ENCODE measurements around the gene KIF15. TPM values are rescaled to one million over a fixed set of nuclear protein-coding genes. Genes with fewer than 3 reads are reported as not detected.
A peak's percentile ranks its signal among the peaks of the same experiment; 100 is the strongest.

KIF15 gene
- total RNA-seq, 1 experiment from 2014 or later = 20.9 TPM

- TF ChIP-seq SIN3A (IDR thresholded peaks at IDR 0.05; ENCODE audit: low read depth) (no peak), JUND (IDR thresholded peaks at IDR 0.05) (no peak)
Observed at GRCh38 chr3:44860117-44860516, 98.5 kb downstream of the KIF15 start (continued).

GRCh38 chr3:44861412-44862225 lies 100.0 kb downstream of the KIF15 start, which contains the start of gene TMEM42:
Gene TMEM42 (plus strand): TSS chr3:44861912. CDS start chr3:44861925, 13 bp downstream.
- Histone ChIP-seq H3K9ac (ENCODE audit: low read length) (peak within 1 kb of the TSS; percentile 68), H3K36me3 (ENCODE audit: control insufficient read depth in 1 of 2, insufficient read depth in 2 of 2, low read length in 2 of 2) (peaks cover 0 to 8% of the 10 kb centered on the region in 2 experiments; a peak in 1 of 4 replicates), H3K4me1 (ENCODE audit: control insufficient read depth in 1 of 2, insufficient read depth in 2 of 2, low read length in 2 of 2) (peaks cover 9 to 16% of the 10 kb centered on the region in 2 experiments; a peak in 2 of 4 replicates), H3K9me3 (ENCODE audit: control insufficient read depth in 1 of 2, insufficient read depth in 1 of 2, low read depth in 1 of 2, low read length in 2 of 2) (peaks cover 0 to 4% of the 10 kb centered on the region in 2 experiments; a peak in 2 of 4 replicates), H3K4me3 (replicated peaks in 1 of 2; ENCODE audit: low read depth in 1 of 2, low read length in 2 of 2) (peak within 1 kb of the TSS; percentile 62 to 65), H4K20me1 (ENCODE audit: insufficient read depth) (no peaks in the 10 kb centered on the region), H2AFZ (ENCODE audit: low read depth, low read length, poor library complexity, severe bottlenecking) (no peak within 1 kb of the TSS), H3K27ac (ENCODE audit: low read depth, low read length) (peak within 1 kb of the TSS; percentile 64), H3K79me2 (ENCODE audit: insufficient read depth, low read length) (no peaks in the 10 kb centered on the region; the same call in 1 of the 2 replicates), H3K27me3 (ENCODE audit: insufficient read depth, low read length) (no peaks in the 10 kb centered on the region), H3K9me2 (ENCODE audit: insufficient read depth) (no peaks in the 10 kb centered on the region), H3K4me2 (ENCODE audit: low read length) (peak within 1 kb of the TSS; percentile 87)
- POLR2A ChIA-PET = interaction anchor here (0.8 kb wide), 1 partner anchor 100 kb away, joined by 3 read pairs; the partner anchor contains the start of genes KIAA1143 and KIF15
- RAD21 ChIA-PET (ENCODE audit: low non-redundant PET in 1 of 2, low total read pairs in 2 of 2, uncharacterized antibody in 2 of 2, unreplicated experiment in 2 of 2) = no interaction called here
- peak; percentile 78 for DNase-seq (ENCODE audit: low read depth, low spot score)
- TF ChIP-seq ZFX (IDR thresholded peaks at IDR 0.05) = peak; percentile 83
- peak; percentile 92 for TF ChIP-seq MAX (IDR thresholded peaks at IDR 0.05)
- peak; percentile 88 for TF ChIP-seq POLR2AphosphoS5 (IDR thresholded peaks at IDR 0.05; ENCODE audit: low read depth, low read length)
- TF ChIP-seq CBX3 (IDR thresholded peaks at IDR 0.05; ENCODE audit: low read depth) = peak; percentile 21; the same call in 1 of the 2 replicates
- peak; percentile 40 for TF ChIP-seq POLR2A (IDR thresholded peaks at IDR 0.05; ENCODE audit: borderline replicate concordance, extremely low read depth, insufficient read depth, insufficient read length)
- TF ChIP-seq EGR1 (IDR thresholded peaks at IDR 0.05; ENCODE audit: low read depth) = peak; percentile 41
- TF ChIP-seq EZH2phosphoT487 (IDR thresholded peaks at IDR 0.05; ENCODE audit: borderline replicate concordance) = no peak
- no peak for TF ChIP-seq ATF3 (IDR thresholded peaks at IDR 0.05)
- TF ChIP-seq YY1 (IDR thresholded peaks at IDR 0.05; ENCODE audit: extremely low read depth, insufficient replicate concordance, low read depth, low read length) = peak; percentile 91
- TF ChIP-seq SP1 (IDR thresholded peaks at IDR 0.05; ENCODE audit: low read depth) = peak; percentile 67
- peak; percentile 37; the same call in 1 of the 2 replicates for TF ChIP-seq SIN3A (IDR thresholded peaks at IDR 0.05; ENCODE audit: low read depth)
- ATAC-seq = peak; percentile 97
- CTCF ChIA-PET = no interaction called here
- TSS peak; percentile 77 for BruUV-seq (replicated peaks)
- intact Hi-C loops (cut with micrococcal nuclease) = no loop called here
